ENCODE results near the gene CDKN2D.
"Not testable (repeated sequence)": the region's sequence is repeated elsewhere in the genome, so short reads cannot be mapped to it uniquely, and the experiment has no call there.

Gene CDKN2D

DNA sequence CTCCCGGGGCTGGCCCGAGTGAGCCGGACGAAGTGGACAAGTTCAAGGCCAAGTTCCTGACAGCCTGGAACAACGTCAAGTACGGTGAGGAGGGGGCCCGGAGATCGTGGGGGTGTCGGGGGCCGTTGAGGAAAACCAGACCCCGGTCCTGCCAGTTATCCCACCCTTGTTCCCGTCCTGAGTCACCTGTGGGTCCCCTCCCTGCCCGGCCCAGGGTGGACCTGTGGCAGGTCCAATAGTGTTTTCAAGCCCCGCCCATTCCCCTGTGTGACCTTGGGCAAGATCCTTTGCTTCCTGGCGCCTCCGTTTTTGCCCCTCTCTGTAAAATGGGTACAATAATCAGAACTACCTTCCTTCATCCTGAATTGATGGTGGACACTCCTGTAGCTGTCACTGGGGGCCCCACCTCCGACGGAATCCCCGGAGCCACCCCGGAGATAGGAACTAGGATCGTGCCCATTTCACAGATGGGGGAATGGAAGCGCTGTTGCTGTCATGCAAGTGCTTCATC, 24.5 kb downstream of the CDKN2D start:
- H3K36me3 ChIP-seq (ENCODE audit: insufficient read depth, low read length), result peaks cover 18% of the 10 kb centered on the region; the same call in 1 of the 2 replicates
- H3F3A ChIP-seq (ENCODE audit: insufficient read depth, low read length), result no peaks in the 10 kb centered on the region
- no peaks in the 10 kb centered on the region for H4K20me1 ChIP-seq (ENCODE audit: insufficient read depth, low read length)
- no peak for TF ChIP-seq EZH2 (IDR thresholded peaks at IDR 0.05; ENCODE audit: borderline replicate concordance, low read length)
- TF ChIP-seq, protein P1, sequence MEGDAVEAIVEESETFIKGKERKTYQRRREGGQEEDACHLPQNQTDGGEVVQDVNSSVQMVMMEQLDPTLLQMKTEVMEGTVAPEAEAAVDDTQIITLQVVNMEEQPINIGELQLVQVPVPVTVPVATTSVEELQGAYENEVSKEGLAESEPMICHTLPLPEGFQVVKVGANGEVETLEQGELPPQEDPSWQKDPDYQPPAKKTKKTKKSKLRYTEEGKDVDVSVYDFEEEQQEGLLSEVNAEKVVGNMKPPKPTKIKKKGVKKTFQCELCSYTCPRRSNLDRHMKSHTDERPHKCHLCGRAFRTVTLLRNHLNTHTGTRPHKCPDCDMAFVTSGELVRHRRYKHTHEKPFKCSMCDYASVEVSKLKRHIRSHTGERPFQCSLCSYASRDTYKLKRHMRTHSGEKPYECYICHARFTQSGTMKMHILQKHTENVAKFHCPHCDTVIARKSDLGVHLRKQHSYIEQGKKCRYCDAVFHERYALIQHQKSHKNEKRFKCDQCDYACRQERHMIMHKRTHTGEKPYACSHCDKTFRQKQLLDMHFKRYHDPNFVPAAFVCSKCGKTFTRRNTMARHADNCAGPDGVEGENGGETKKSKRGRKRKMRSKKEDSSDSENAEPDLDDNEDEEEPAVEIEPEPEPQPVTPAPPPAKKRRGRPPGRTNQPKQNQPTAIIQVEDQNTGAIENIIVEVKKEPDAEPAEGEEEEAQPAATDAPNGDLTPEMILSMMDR (IDR thresholded peaks at IDR 0.05; ENCODE audit: low read length), result no peak
- H3K27ac ChIP-seq (ENCODE audit: low read depth, low read length, poor library complexity, severe bottlenecking), result peak overlapping the region; percentile 59
- H3K9ac ChIP-seq (ENCODE audit: low read length), result peak overlapping the region; percentile 89
- H3K9me3 ChIP-seq (ENCODE audit: low read length), result no peaks in the 10 kb centered on the region
- peaks cover 11% of the 10 kb centered on the region for H3K4me1 ChIP-seq (ENCODE audit: insufficient read depth, low read length, severe bottlenecking)
- peak overlapping the region; percentile 95 for H3K4me2 ChIP-seq (ENCODE audit: low read length)
- H3K4me3 ChIP-seq (ENCODE audit: low read depth, low read length, poor library complexity, severe bottlenecking), result peak overlapping the region; percentile 94
- no peaks in the 10 kb centered on the region for H3K27me3 ChIP-seq (ENCODE audit: insufficient read depth, low read length)
- peaks cover 9% of the 10 kb centered on the region; the same call in 1 of the 2 replicates for H3K79me2 ChIP-seq (ENCODE audit: insufficient read depth, low read length)
- H3K9me2 ChIP-seq (ENCODE audit: low read depth, low read length), result no peaks in the 10 kb centered on the region
- H2AFZ ChIP-seq (ENCODE audit: low read length), result no peak overlapping the region

DNA sequence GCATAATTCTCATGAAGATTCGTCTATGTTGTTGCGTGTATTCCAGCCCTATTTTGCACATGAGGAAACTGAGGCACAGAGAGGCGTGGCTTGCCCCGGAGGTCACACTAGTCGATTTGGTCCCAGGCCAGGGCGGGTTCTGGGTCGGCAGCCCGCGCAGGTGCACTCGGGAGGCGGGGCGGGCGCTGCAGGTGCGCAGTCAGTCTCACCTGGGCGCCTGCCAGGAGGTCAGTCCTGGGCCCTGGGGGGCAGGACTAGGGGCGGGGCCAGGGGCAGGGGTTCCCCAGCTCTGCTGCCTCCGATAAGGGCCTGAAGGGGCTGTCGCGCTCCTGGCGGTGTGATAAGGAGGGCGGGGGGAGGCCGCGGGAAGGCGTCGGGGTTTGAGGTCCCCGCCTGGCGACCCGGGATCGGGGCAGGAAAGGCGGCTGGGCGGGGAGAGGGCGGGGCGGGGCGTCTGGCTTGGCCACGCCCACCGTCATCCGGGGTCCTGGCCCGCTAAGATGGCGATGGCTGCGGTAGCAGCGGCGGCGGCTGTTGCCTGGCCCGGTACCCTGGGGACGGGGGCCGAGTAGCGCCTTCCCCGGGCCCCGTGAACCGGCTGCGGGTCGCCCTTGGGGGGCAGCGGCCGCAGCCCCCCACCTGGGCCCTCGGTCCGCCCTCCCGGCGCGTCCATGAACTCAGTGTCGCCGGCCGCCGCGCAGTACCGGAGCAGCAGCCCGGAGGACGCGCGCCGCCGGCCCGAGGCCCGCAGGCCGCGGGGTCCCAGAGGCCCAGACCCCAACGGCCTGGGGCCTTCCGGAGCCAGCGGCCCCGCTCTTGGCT, 25.1 kb downstream of the CDKN2D start, which contains the start of gene ATG4D:
TSS of gene ATG4D (plus strand) at position 485 of the 822 bp plus-strand sequence. CDS start at position 672, 187 bp downstream.
- H2AFZ ChIP-seq (ENCODE audit: low read length), result no peak within 1 kb of the TSS
- H4K20me1 ChIP-seq (ENCODE audit: insufficient read depth, low read length), result no peaks in the 10 kb centered on the region
- no peaks in the 10 kb centered on the region for H3K9me2 ChIP-seq (ENCODE audit: low read depth, low read length)
- peak within 1 kb of the TSS; percentile 89 for H3K9ac ChIP-seq (ENCODE audit: low read length)
- peaks cover 13% of the 10 kb centered on the region; the same call in 1 of the 2 replicates for H3K36me3 ChIP-seq (ENCODE audit: insufficient read depth, low read length)
- H3K27ac ChIP-seq (ENCODE audit: low read depth, low read length, poor library complexity, severe bottlenecking), result peak within 1 kb of the TSS; percentile 59
- peak within 1 kb of the TSS; percentile 95 for H3K4me2 ChIP-seq (ENCODE audit: low read length)
- no peaks in the 10 kb centered on the region for H3F3A ChIP-seq (ENCODE audit: insufficient read depth, low read length)
- H3K4me1 ChIP-seq (ENCODE audit: insufficient read depth, low read length, severe bottlenecking), result peaks cover 11% of the 10 kb centered on the region
- peak within 1 kb of the TSS; percentile 94 for H3K4me3 ChIP-seq (ENCODE audit: low read depth, low read length, poor library complexity, severe bottlenecking)
- peaks cover 9% of the 10 kb centered on the region; the same call in 1 of the 2 replicates for H3K79me2 ChIP-seq (ENCODE audit: insufficient read depth, low read length)
- no peaks in the 10 kb centered on the region for H3K27me3 ChIP-seq (ENCODE audit: insufficient read depth, low read length)
- H3K9me3 ChIP-seq (ENCODE audit: low read length), result no peaks in the 10 kb centered on the region
- no peak for TF ChIP-seq EZH2 (IDR thresholded peaks at IDR 0.05; ENCODE audit: borderline replicate concordance, low read length)
- TF ChIP-seq, protein P1 (IDR thresholded peaks at IDR 0.05; ENCODE audit: low read length), result no peak

DNA sequence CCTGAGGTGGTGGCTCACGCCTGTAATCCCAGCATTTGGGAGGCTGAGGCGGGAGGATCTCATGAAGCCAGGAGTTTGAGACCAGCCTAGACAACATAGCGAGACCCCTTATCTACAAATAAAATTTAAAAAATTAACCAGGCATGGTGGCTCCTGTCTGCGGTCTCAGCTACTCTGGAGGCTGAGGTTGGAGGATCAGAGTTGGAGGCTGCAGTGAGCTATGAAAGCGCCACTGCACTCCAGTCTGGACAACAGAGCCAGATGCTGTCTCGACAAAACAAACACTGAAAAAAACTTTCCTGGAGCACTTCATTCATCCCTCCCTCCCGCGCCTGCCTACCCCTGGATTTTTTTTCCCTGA, 25.7 kb downstream of the CDKN2D start:
- peak overlapping the region; percentile 95 for H3K4me2 ChIP-seq (ENCODE audit: low read length)
- H3K79me2 ChIP-seq (ENCODE audit: insufficient read depth, low read length), result peaks cover 9% of the 10 kb centered on the region; the same call in 1 of the 2 replicates
- peak overlapping the region; percentile 94 for H3K4me3 ChIP-seq (ENCODE audit: low read depth, low read length, poor library complexity, severe bottlenecking)
- peaks cover 11% of the 10 kb centered on the region for H3K4me1 ChIP-seq (ENCODE audit: insufficient read depth, low read length, severe bottlenecking)
- H3K9ac ChIP-seq (ENCODE audit: low read length), result no peak overlapping the region
- H3K9me2 ChIP-seq (ENCODE audit: low read depth, low read length), result no peaks in the 10 kb centered on the region
- no peaks in the 10 kb centered on the region for H3K9me3 ChIP-seq (ENCODE audit: low read length)
- H3K36me3 ChIP-seq (ENCODE audit: insufficient read depth, low read length), result peaks cover 7% of the 10 kb centered on the region; the same call in 1 of the 2 replicates
- no peaks in the 10 kb centered on the region for H3K27me3 ChIP-seq (ENCODE audit: insufficient read depth, low read length)
- H2AFZ ChIP-seq (ENCODE audit: low read length), result no peak overlapping the region
- H3F3A ChIP-seq (ENCODE audit: insufficient read depth, low read length), result no peaks in the 10 kb centered on the region
- no peak for TF ChIP-seq EZH2 (IDR thresholded peaks at IDR 0.05; ENCODE audit: borderline replicate concordance, low read length)
- TF ChIP-seq, protein P1 (IDR thresholded peaks at IDR 0.05; ENCODE audit: low read length), result no peak
- H4K20me1 ChIP-seq (ENCODE audit: insufficient read depth, low read length), result no peaks in the 10 kb centered on the region
- no peak overlapping the region for H3K27ac ChIP-seq (ENCODE audit: low read depth, low read length, poor library complexity, severe bottlenecking)

DNA sequence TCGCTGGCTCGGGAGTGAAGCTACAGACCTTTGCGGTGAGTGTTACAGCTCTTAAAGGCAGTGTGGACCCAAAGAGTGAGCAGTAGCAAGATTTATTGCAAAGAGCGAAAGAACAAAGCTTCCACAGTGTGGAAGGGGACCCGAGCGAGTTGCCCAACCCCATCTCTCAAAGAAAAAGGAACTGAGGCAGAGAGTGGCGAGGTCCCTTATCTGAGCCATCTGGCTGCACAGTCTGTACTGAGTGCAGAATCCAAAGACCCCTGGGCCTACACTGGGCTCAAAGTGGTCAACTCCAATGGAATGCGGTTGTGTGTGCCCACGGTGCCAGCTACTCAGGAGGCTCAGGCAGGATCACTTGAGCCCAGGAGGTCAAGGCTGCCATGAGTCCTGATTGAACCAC, 29.8 kb downstream of the CDKN2D start:
- not testable (repeated sequence) for H3K27me3 ChIP-seq (ENCODE audit: insufficient read depth, low read length); H3K9me3 ChIP-seq (ENCODE audit: low read length); H3K4me2 ChIP-seq (ENCODE audit: low read length); H3K27ac ChIP-seq (ENCODE audit: low read depth, low read length, poor library complexity, severe bottlenecking); H3K36me3 ChIP-seq (ENCODE audit: insufficient read depth, low read length); H3F3A ChIP-seq (ENCODE audit: insufficient read depth, low read length); H3K4me3 ChIP-seq (ENCODE audit: low read depth, low read length, poor library complexity, severe bottlenecking); H4K20me1 ChIP-seq (ENCODE audit: insufficient read depth, low read length); H2AFZ ChIP-seq (ENCODE audit: low read length); H3K79me2 ChIP-seq (ENCODE audit: insufficient read depth, low read length); H3K9ac ChIP-seq (ENCODE audit: low read length); H3K9me2 ChIP-seq (ENCODE audit: low read depth, low read length); H3K4me1 ChIP-seq (ENCODE audit: insufficient read depth, low read length, severe bottlenecking)
